Measurements from ENCODE around the gene ASB8. TPM values are rescaled to one million over a fixed set of nuclear protein-coding genes. Genes with fewer than 3 reads are reported as not detected.

ASB8 gene
- total and polyA plus RNA-seq, 2 donors (not counting 1 experiment from before 2014, with no cell fraction given): 23.8 to 35.0 TPM

GRCh38 chr12:48163150-48163747 lies 5.9 kb upstream of the ASB8 start:
- no peak overlapping the region for H3K9ac ChIP-seq (ENCODE audit: insufficient read depth, low read length)
- H4K20me1 ChIP-seq (ENCODE audit: control insufficient read depth, extremely low read depth, insufficient read depth, low read length): no peaks in the 10 kb centered on the region
- no peak for DNase-seq (ENCODE audit: low read depth in 2 of 2)
- H3K4me3 ChIP-seq (replicated peaks in 1 of 4; ENCODE audit: control extremely low read depth in 1 of 4, insufficient read depth in 1 of 4, low read depth in 3 of 4, low read length in 4 of 4): no peak overlapping the region
- H3K36me3 ChIP-seq (ENCODE audit: control insufficient read depth, insufficient read depth, low read length): no peaks in the 10 kb centered on the region
- no peaks in the 10 kb centered on the region for H3K9me3 ChIP-seq (ENCODE audit: control insufficient read depth, insufficient read depth, low read depth, low read length)
- no peak overlapping the region for H3K4me2 ChIP-seq (ENCODE audit: extremely low read depth, insufficient read depth, low read length)
- H3K27ac ChIP-seq (ENCODE audit: insufficient read depth, low read length): no peak overlapping the region
- TF ChIP-seq EZH2 (IDR thresholded peaks at IDR 0.05; ENCODE audit: low read length, missing control alignments) (no peak), CTCF (conservative IDR thresholded peaks at IDR 0.05 in 1 of 2, IDR thresholded peaks at IDR 0.05 in 1 of 2; ENCODE audit: low read depth in 1 of 2, low read length in 2 of 2) (no peak)
- no peaks in the 10 kb centered on the region for H3K79me2 ChIP-seq (ENCODE audit: control insufficient read depth, insufficient read depth, low read length)
- no peak overlapping the region for H2AFZ ChIP-seq (ENCODE audit: low read length)
- no peaks in the 10 kb centered on the region for H3K27me3 ChIP-seq (ENCODE audit: control insufficient read depth, insufficient read depth, low read length)
- H3K4me1 ChIP-seq (ENCODE audit: control insufficient read depth, extremely low read depth, insufficient read depth, low read length): no peaks in the 10 kb centered on the region

GRCh38 chr12:48160807-48161206 lies 3.5 kb upstream of the ASB8 start:
- Histone ChIP-seq H3K36me3 (ENCODE audit: control insufficient read depth, insufficient read depth, low read length) (no peaks in the 10 kb centered on the region), H3K4me1 (ENCODE audit: control insufficient read depth, extremely low read depth, insufficient read depth, low read length) (peaks cover 2% of the 10 kb centered on the region), H2AFZ (ENCODE audit: low read length) (no peak overlapping the region), H3K4me2 (ENCODE audit: extremely low read depth, insufficient read depth, low read length) (no peak overlapping the region), H3K27ac (ENCODE audit: insufficient read depth, low read length) (no peak overlapping the region), H3K4me3 (replicated peaks in 1 of 4; ENCODE audit: control extremely low read depth in 1 of 4, insufficient read depth in 1 of 4, low read depth in 3 of 4, low read length in 4 of 4) (no peak overlapping the region), H3K27me3 (ENCODE audit: control insufficient read depth, insufficient read depth, low read length) (no peaks in the 10 kb centered on the region), H3K9ac (ENCODE audit: insufficient read depth, low read length) (no peak overlapping the region), H4K20me1 (ENCODE audit: control insufficient read depth, extremely low read depth, insufficient read depth, low read length) (no peaks in the 10 kb centered on the region), H3K9me3 (ENCODE audit: control insufficient read depth, insufficient read depth, low read depth, low read length) (no peaks in the 10 kb centered on the region), H3K79me2 (ENCODE audit: control insufficient read depth, insufficient read depth, low read length) (peaks cover 11% of the 10 kb centered on the region)
- DNase-seq (ENCODE audit: low read depth in 2 of 2): peak in 1 of 2 donors; percentile 33
- TF ChIP-seq EZH2 (IDR thresholded peaks at IDR 0.05; ENCODE audit: low read length, missing control alignments) (no peak), CTCF (conservative IDR thresholded peaks at IDR 0.05 in 1 of 2, IDR thresholded peaks at IDR 0.05 in 1 of 2; ENCODE audit: low read depth in 1 of 2, low read length in 2 of 2) (no peak)

- Histone ChIP-seq H3K79me2 (ENCODE audit: control insufficient read depth, insufficient read depth, low read length) (peaks cover 11% of the 10 kb centered on the region), H2AFZ (ENCODE audit: low read length) (no peak overlapping the region), H3K9ac (ENCODE audit: insufficient read depth, low read length) (no peak overlapping the region), H3K36me3 (ENCODE audit: control insufficient read depth, insufficient read depth, low read length) (no peaks in the 10 kb centered on the region), H3K4me3 (replicated peaks in 1 of 4; ENCODE audit: control extremely low read depth in 1 of 4, insufficient read depth in 1 of 4, low read depth in 3 of 4, low read length in 4 of 4) (no peak overlapping the region), H3K27me3 (ENCODE audit: control insufficient read depth, insufficient read depth, low read length) (no peaks in the 10 kb centered on the region), H3K4me1 (ENCODE audit: control insufficient read depth, extremely low read depth, insufficient read depth, low read length) (peaks cover 2% of the 10 kb centered on the region), H3K4me2 (ENCODE audit: extremely low read depth, insufficient read depth, low read length) (no peak overlapping the region), H4K20me1 (ENCODE audit: control insufficient read depth, extremely low read depth, insufficient read depth, low read length) (no peaks in the 10 kb centered on the region), H3K27ac (ENCODE audit: insufficient read depth, low read length) (no peak overlapping the region), H3K9me3 (ENCODE audit: control insufficient read depth, insufficient read depth, low read depth, low read length) (no peaks in the 10 kb centered on the region)
- peak in 1 of 2 donors; percentile 54 for DNase-seq (ENCODE audit: low read depth in 2 of 2)
- TF ChIP-seq EZH2 (IDR thresholded peaks at IDR 0.05; ENCODE audit: low read length, missing control alignments) (no peak), CTCF (conservative IDR thresholded peaks at IDR 0.05 in 1 of 2, IDR thresholded peaks at IDR 0.05 in 1 of 2; ENCODE audit: low read depth in 1 of 2, low read length in 2 of 2) (no peak)
Observed at GRCh38 chr12:48160046-48160445, 2.7 kb upstream of the ASB8 start.

Data from fibroblast of lung (primary cell).